Prostate gland (tissue), 2 donors: ENCODE data around the gene PPP1R1B.

Source experiments
- CTCF ChIP-seq, 4 experiments: fragments of 200-600 bp in 2 of 4; fragments of 450-650 bp in 2 of 4; sonication (generic) in 2 of 4; IDR thresholded peaks; 1 replicate in 3 of 4; 2 replicates in 1 of 4; pipeline ENCODE4 v1.5.1; 2016 to 2019; ENCODE audit warnings: antibody characterized with exemption in 4 of 4, mild to moderate bottlenecking in 2 of 4, moderate library complexity in 2 of 4
- POLR2A ChIP-seq: fragments of 450-650 bp; IDR thresholded peaks from one replicate; pipeline ENCODE4 v1.6.1; 2016; ENCODE audit warnings: antibody characterized with exemption, mild to moderate bottlenecking
- POLR2AphosphoS5 ChIP-seq: sonication (generic); formaldehyde crosslinking; IDR thresholded peaks from one replicate; pipeline ENCODE4 v1.6.1; 2017; ENCODE audit warnings: antibody characterized with exemption

GRCh38 chr17:39611401-39612112 is 15.2 kb upstream of the PPP1R1B start:
- TF ChIP-seq CTCF (IDR thresholded peaks at IDR 0.05) (no peak), POLR2AphosphoS5 (no peak), POLR2A (no peak)
